Suppressor macrophage treated with lipopolysaccharide for 4 hours (primary cell): ENCODE data around the gene NOL4L.
"Not testable (repeated sequence)": the region's sequence is repeated elsewhere in the genome, so short reads cannot be mapped to it uniquely, and the experiment has no call there.

Experiments
- DNase-seq: peaks from one replicate; pipeline ENCODE4 v3.0.0-alpha.2; 2020

NOL4L gene

DNA sequence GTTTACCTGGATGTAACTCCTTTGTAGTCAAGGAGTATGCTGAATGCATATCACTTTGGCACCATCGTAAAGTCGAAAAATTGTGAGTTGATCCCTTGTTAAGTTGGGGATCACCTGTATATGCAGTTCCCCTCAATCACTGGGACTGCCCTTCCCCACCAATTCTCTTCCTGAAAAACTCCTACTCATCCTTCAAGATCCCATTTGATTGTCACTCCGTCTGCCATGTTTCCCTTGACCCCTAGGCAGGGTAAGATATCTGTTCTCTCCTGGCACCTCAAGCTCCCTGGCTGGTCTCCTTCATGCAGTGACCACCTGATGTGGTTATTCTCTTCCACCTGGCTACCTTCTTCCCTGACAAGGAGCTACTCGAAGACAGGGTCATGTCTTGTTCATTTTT is 10.0 kb upstream of the NOL4L start:
- no peak for DNase-seq

- DNase-seq: not testable (repeated sequence)
Observed at GRCh38 chr20:32594669-32595068, 9.5 kb upstream of the NOL4L start.

GRCh38 chr20:32594204-32594603 is 9.1 kb upstream of the NOL4L start:
- DNase-seq: no peak

DNA sequence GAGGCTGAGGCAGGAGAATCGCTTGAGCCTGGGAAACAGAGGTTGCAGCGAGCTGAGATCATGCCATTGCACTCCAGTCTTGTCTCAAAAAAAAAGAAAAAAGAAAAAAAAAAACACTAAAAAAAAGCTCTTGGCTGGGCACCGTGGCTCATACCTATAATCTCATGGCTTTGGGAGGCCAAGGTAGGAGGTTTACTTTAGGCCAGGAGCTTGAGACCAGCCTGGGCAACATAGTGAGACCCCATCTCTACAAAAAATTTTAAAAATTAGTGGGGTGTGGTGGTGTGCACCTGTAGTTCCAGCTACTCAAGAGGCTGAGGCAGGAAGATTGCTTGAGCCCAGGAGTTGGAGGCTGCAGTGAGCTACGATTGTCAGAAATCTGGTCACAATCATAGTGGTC is 7.5 kb upstream of the NOL4L start:
- not testable (repeated sequence) for DNase-seq

GRCh38 chr20:32592022-32592421 is 6.9 kb upstream of the NOL4L start:
- DNase-seq: no peak

GRCh38 chr20:32589769-32590168 is 4.6 kb upstream of the NOL4L start:
- DNase-seq: no peak

GRCh38 chr20:32589256-32589655 is 4.1 kb upstream of the NOL4L start:
- DNase-seq: peak; percentile 52

GRCh38 chr20:32588040-32588439 is 2.9 kb upstream of the NOL4L start:
- DNase-seq: no peak

GRCh38 chr20:32586291-32586690 is 1.2 kb upstream of the NOL4L start:
- no peak for DNase-seq

- DNase-seq: peak; percentile 20
Observed at GRCh38 chr20:32585586-32586127, 524 bp upstream of the NOL4L start.

- no peak for DNase-seq
Observed at GRCh38 chr20:32583581-32584070, 1.5 kb downstream of the NOL4L start.

DNA sequence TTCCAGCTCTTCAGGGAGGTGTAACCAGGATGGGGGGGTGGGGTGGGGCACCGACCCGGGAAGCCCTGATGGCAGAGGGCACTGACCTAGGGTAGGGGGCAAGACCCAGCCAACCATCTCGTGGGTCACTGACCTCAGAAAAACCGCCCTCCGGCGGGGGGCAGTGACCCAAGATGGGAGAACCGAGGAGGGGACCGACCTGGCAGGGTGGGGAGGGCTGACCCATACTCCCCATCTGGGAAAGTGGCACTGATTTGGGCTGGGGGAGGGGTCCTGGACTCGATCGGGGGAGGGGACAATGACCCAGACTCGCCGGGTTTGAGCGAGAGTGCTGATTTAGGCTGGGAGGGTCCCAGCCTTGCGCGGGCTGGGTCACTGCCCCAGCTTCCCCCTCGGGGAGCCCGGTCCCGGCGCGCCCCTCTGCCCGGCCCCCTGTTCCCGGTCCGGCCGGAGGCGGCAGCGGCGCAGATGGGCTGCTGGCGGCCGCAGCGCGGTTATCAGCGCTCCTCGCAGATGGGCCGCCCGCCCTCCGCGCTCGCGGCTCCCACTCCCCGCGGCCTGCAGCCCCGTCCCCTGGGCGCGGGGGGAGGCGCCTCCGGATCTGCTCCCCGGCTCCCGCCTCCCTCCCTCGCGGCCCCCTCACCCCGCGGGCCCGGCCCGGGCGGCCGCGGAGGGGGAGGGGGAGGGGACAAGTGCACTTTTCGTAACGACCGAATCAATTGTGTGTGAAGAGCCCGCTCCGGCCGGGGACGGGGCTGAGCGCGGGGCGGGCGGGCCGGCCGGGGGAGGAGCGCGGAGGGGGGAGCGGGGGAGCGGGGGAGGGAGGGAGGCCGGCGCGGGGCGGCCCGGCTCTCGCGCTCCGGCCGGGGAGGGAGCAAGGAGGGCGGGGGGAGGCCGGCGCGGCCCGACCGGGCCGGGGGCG is 2.2 kb downstream of the NOL4L start:
- peak; percentile 9 for DNase-seq

- no peak for DNase-seq
Observed at GRCh38 chr20:32581839-32582658, 3.1 kb downstream of the NOL4L start.

DNA sequence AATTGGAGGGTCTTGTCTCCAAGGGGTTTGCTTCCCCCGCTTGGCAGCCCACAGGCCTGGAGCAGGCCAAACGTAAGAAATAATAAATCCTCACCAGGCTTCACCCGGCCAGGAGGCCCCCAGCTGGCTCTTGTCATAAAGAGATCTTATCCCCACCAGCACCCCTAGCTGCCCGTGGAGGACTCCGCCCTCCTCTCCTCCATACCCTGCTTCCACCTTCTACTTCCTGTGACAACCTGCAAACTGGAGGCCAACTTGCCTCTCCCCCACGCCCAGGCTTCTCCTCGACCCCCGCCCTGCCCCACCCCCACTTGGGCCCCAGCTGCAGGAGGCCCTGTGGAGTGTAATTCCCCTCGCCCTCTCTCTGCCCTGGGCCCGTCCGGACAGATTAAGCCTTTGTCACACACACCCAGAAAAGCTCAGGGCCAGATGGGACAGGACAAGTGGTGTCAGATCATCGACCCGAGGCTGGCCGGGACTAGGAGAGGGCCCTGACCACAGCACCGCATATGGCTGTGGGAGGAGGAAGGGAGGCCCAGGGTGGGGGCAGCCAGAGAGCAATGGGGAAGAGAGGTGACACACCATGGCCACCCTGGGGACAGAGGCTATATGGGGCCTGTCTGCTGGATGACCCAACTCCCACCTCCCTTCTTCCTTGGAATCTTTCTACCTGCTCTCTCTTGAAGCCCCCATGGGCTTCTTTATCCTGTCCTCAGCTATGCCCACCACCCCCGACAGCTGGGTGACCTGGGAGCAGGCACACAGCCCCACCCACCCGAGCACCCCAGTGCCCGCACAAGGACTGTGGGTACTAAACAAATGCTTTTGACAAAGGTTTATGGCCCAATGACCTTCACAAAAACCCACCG is 3.9 kb downstream of the NOL4L start:
- DNase-seq: peak; percentile 65

DNA sequence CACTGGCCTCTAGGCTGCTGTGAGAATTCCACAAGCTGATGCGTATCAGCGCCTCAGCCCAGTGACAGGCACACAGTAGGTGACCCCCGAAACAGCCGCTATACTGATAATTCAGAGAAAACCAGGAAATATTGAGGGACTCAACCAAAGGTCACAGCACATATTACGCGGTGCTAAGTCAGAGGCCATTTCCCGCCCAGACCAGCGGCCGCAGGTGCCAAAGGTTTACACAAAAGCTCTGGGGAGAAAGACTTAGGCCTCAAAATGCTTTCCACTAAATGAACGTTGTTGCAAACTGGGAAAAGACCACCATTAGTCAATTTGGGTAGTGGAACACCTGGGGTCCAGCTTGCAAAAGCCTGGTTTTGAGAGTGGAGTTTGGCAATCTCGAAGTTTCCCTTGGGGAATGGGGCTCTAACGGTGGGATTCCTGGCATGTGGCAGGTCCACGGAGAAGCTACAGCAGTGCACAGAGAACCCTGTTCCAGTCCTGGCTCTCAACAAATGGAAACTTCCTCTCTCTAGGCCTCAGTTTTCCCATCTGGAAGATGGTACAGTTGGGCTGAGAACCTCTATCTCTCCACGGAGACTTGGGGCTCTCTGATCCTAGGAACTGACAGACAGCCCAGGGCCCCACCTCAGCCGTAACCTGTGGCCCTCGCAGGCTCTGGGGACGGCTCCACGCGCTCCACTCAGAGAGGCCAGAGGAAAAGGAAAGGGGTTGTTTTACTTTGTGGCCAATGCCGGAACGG is 4.7 kb downstream of the NOL4L start:
- DNase-seq: no peak

- DNase-seq: no peak
Observed at GRCh38 chr20:32578840-32579390, 6.2 kb downstream of the NOL4L start.

DNA sequence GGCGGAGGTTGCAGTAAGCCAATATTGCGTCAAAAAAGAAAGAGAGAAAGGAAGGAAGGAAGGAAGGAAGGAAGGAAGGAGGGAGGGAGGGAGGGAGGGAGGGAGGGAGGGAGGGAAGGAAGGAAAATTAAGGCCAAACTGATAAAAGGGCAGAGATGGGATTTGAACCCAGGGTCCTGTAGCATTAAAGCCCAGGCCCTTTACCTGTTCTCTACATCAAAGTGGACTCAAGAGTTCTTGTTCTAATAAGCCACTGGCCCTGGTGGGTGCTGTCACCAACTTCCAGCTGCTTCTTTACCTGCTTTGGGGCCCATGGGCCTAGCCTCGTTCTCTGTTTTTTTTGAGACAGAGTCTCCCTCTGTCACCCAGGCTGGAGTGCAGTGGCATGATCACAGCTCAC is 7.1 kb downstream of the NOL4L start:
- DNase-seq: not testable (repeated sequence)

DNA sequence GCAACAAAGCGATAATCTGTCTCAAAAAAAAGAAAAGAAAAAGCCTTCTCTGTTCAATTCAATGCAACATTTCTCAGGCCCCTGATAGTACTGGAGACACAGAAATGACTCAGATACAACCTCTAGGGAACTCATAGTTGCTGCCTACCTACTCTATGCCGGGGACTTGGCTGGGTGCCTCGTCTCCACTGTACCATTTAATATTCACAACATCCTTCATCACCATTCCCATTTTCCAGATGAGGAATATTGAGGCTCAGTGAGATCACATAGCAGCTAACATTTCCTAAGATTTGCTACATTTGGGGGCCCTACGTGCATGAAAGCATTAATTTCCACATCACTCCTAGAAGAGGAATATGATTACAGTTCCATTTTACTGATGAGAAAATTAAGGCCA is 7.5 kb downstream of the NOL4L start:
- no peak for DNase-seq

GRCh38 chr20:32577023-32577422 is 8.1 kb downstream of the NOL4L start:
- no peak for DNase-seq

GRCh38 chr20:32576560-32576959 is 8.6 kb downstream of the NOL4L start:
- DNase-seq: no peak

- DNase-seq: no peak
Observed at GRCh38 chr20:32575805-32576204, 9.3 kb downstream of the NOL4L start.
